IPS DF 6.9 (cell line): ENCODE results near the gene MXRA8.

Experiments
- DNase-seq: peaks from one replicate; pipeline ENCODE4 v3.0.0-alpha.2; 2013; ENCODE audit warnings: low read depth, low spot score
- H3K27ac ChIP-seq: one replicate; pipeline ENCODE4 v1.5.1; 2013; ENCODE audit warnings: low read length, control low read depth
- H3K27me3 ChIP-seq: 2 replicates; pipeline ENCODE4 v1.6.1; 2013; ENCODE audit warnings: mild to moderate bottlenecking, low read length; ENCODE audit not compliant: control insufficient read depth, insufficient read depth
- H3K36me3 ChIP-seq: 2 replicates; pipeline ENCODE4 v1.6.1; 2013; ENCODE audit warnings: low read length; ENCODE audit not compliant: control insufficient read depth, insufficient read depth
- H3K4me1 ChIP-seq: 2 replicates; pipeline ENCODE4 v1.6.1; 2013; ENCODE audit warnings: low read length; ENCODE audit not compliant: control insufficient read depth, insufficient read depth
- H3K4me3 ChIP-seq: 2 replicates; pipeline ENCODE4 v1.5.1; 2013; ENCODE audit warnings: mild to moderate bottlenecking, low read length
- H3K9me3 ChIP-seq: 2 replicates; pipeline ENCODE4 v1.6.1; 2013; ENCODE audit warnings: low read length, inconsistent platforms; ENCODE audit not compliant: control insufficient read depth, insufficient read depth
- WGBS: extraction: QIAGEN DNeasy Blood & Tissue Kit; methylation state at CpG from one replicate; pipeline ENCODE4 v1.1.7; 2013; ENCODE audit warnings: mixed read lengths, missing lambda C conversion rate; ENCODE audit not compliant: insufficient read length, insufficient coverage; 5-methylcytosine and 5-hydroxymethylcytosine counted together

Gene MXRA8

GRCh38 chr1:1342061-1342562, 16.2 kb downstream of the MXRA8 start:
- no peaks in the 10 kb centered on the region for H3K4me1 ChIP-seq

GRCh38 chr1:1341549-1342021, 16.8 kb downstream of the MXRA8 start:
- Histone ChIP-seq H3K36me3 (peaks cover 17% of the 10 kb centered on the region), H3K9me3 (no peaks in the 10 kb centered on the region), H3K27ac (no peak overlapping the region), H3K4me1 (no peaks in the 10 kb centered on the region), H3K27me3 (no peaks in the 10 kb centered on the region), H3K4me3 (no peak overlapping the region)
- no peak for DNase-seq
- WGBS, result no CpG with 5 or more reads among the region's 17 CpGs

More at GRCh38 chr1:1342061-1342562, 16.2 kb downstream of the MXRA8 start:
- Histone ChIP-seq H3K4me3 (no peak overlapping the region), H3K27ac (no peak overlapping the region), H3K27me3 (no peaks in the 10 kb centered on the region), H3K36me3 (peaks cover 17% of the 10 kb centered on the region), H3K9me3 (no peaks in the 10 kb centered on the region)
- no peak for DNase-seq
- WGBS, result no CpG with 5 or more reads among the region's 28 CpGs

DNA sequence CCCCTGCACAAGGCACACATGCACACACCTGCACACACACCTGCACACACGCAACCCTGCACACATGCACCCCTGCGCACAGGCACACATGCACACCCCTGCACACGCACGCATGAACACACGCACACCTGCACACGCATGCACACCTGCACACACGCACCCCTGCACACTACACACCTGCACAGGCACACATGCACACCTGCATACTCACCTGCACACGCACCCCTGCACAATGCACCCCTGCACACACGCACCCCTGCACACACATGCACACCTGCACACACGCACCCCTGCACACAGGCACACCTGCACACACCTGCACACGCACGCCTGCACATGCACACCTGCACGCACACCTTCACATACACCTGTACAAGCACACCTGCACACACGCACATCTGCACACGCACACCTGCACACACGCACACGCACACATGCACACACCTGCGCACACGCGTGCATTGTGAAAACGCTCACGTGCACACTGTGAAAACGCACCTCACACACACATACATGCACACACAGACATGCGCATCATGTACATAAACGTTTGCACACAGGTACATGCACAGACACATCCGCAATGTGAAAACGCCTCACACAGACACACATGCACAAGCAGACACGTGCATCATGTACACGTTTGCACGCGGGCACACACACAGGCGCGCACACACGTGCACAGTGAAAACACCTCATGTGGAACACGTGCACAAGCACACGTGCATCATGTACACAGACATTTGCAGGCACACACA, 17.4 kb downstream of the MXRA8 start:
- no peaks in the 10 kb centered on the region for H3K4me1 ChIP-seq
- H3K27ac ChIP-seq, result no peak overlapping the region
- H3K9me3 ChIP-seq, result no peaks in the 10 kb centered on the region
- no CpG with 5 or more reads among the region's 36 CpGs for WGBS
- DNase-seq, result no peak
- H3K4me3 ChIP-seq, result no peak overlapping the region
- H3K36me3 ChIP-seq, result peaks cover 17% of the 10 kb centered on the region
- no peaks in the 10 kb centered on the region for H3K27me3 ChIP-seq

- peaks cover 24% of the 10 kb centered on the region for H3K36me3 ChIP-seq
- WGBS, result no CpG with 5 or more reads among the region's 23 CpGs
- no peaks in the 10 kb centered on the region for H3K4me1 ChIP-seq
- no peak for DNase-seq
- H3K9me3 ChIP-seq, result no peaks in the 10 kb centered on the region
- H3K27me3 ChIP-seq, result no peaks in the 10 kb centered on the region
- H3K4me3 ChIP-seq, result no peak overlapping the region
- no peak overlapping the region for H3K27ac ChIP-seq
Observed at GRCh38 chr1:1340185-1340584, 18.2 kb downstream of the MXRA8 start.

DNA sequence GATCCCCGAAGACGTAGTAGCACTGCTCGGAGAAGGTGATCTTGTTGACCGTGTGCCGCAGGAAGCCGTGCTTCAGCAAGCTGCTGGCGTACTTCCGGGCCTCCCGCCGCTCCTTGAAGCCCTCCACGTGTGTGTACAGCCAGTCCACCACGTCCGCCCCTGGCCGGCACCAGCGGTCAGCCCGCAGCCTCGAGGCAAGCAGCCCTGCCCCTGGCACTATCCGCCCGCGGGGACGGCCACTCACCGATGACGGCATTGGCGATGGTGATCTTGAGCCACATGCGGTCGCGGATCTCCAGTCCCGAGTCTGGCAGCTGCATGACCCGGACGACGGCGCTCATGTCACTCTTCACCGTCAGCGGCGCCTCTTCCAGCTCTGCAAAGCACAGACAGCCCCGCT, 20.1 kb downstream of the MXRA8 start:
- Histone ChIP-seq H3K27ac (no peak overlapping the region), H3K4me3 (no peak overlapping the region), H3K9me3 (no peaks in the 10 kb centered on the region), H3K36me3 (peaks cover 24% of the 10 kb centered on the region), H3K4me1 (no peaks in the 10 kb centered on the region), H3K27me3 (no peaks in the 10 kb centered on the region)
- WGBS, result no CpG with 5 or more reads among the region's 36 CpGs
- no peak for DNase-seq

- Histone ChIP-seq H3K27me3 (no peaks in the 10 kb centered on the region), H3K27ac (no peak overlapping the region), H3K4me1 (no peaks in the 10 kb centered on the region), H3K9me3 (no peaks in the 10 kb centered on the region), H3K4me3 (no peak overlapping the region), H3K36me3 (peaks cover 24% of the 10 kb centered on the region)
- no CpG with 5 or more reads among the region's 18 CpGs for WGBS
- DNase-seq, result no peak
Observed at GRCh38 chr1:1337793-1338147, 20.6 kb downstream of the MXRA8 start.

- Histone ChIP-seq H3K9me3 (no peaks in the 10 kb centered on the region), H3K4me3 (no peak overlapping the region), H3K27me3 (no peaks in the 10 kb centered on the region), H3K4me1 (no peaks in the 10 kb centered on the region), H3K36me3 (peaks cover 24% of the 10 kb centered on the region), H3K27ac (no peak overlapping the region)
- DNase-seq, result no peak
- WGBS, result no CpG with 5 or more reads among the region's 32 CpGs
Observed at GRCh38 chr1:1336931-1337792, 21.2 kb downstream of the MXRA8 start.

DNA sequence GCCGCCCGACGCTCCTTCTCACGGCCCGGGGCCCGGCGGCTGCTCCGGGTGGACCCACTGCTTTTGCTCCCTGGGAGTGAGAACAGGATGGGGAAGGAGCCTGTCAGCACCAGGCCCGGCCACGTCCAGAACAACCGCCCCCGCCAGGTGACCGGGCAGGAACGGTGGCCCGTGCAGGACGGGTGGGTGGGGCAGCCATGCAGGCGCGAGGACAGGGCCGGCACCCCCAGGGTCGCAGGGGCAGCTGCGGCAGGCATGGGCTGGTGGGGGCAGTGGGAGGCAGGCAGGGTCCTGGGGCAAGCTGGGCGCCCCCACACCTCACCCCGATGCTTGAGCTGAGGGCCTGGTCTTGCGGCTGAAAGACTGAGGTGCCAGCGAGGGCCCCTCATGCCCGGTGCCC, 21.9 kb downstream of the MXRA8 start:
- Histone ChIP-seq H3K9me3 (no peaks in the 10 kb centered on the region), H3K4me1 (no peaks in the 10 kb centered on the region), H3K4me3 (no peak overlapping the region), H3K27ac (no peak overlapping the region), H3K36me3 (peaks cover 22% of the 10 kb centered on the region), H3K27me3 (no peaks in the 10 kb centered on the region)
- no CpG with 5 or more reads among the region's 26 CpGs for WGBS
- no peak for DNase-seq

DNA sequence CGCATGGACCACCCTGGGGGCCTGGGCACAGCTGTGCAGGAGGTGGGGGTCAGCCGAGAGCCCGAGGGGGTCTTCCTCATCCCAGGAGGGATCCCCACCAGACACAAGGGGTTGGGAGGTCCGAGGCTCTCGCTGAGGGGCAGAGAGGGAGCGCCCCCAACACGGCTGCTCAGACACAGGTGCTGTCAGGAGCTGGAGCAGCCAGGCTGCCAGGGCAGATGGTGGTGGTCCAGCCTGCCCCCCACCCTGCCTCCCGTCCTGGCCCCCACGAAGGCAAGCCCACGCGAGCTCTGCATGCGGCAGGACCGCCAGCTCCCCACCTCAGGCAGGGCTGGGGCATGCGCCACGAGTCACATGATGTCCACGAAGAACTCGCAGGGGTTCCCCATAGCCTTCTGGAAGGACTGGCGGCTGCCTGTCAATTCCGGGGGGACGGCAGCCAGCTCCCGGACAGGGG, 22.5 kb downstream of the MXRA8 start:
- Histone ChIP-seq H3K27me3 (no peaks in the 10 kb centered on the region), H3K27ac (no peak overlapping the region), H3K4me1 (no peaks in the 10 kb centered on the region), H3K9me3 (no peaks in the 10 kb centered on the region), H3K4me3 (no peak overlapping the region), H3K36me3 (peaks cover 17% of the 10 kb centered on the region)
- WGBS, result no CpG with 5 or more reads among the region's 21 CpGs
- no peak for DNase-seq

- no CpG with 5 or more reads among the region's 16 CpGs for WGBS
- no peaks in the 10 kb centered on the region for H3K4me1 ChIP-seq
- H3K4me3 ChIP-seq, result no peak overlapping the region
- H3K27me3 ChIP-seq, result no peaks in the 10 kb centered on the region
- no peaks in the 10 kb centered on the region for H3K9me3 ChIP-seq
- no peak for DNase-seq
- H3K36me3 ChIP-seq, result peaks cover 15% of the 10 kb centered on the region; the same call in 1 of the 2 replicates
- no peak overlapping the region for H3K27ac ChIP-seq
Observed at GRCh38 chr1:1335283-1335682, 23.1 kb downstream of the MXRA8 start.
